Measurements from ENCODE around the gene NEK4.
"Not testable (repeated sequence)": the region's sequence is repeated elsewhere in the genome, so short reads cannot be mapped to it uniquely, and the experiment has no call there.

NEK4 gene

DNA sequence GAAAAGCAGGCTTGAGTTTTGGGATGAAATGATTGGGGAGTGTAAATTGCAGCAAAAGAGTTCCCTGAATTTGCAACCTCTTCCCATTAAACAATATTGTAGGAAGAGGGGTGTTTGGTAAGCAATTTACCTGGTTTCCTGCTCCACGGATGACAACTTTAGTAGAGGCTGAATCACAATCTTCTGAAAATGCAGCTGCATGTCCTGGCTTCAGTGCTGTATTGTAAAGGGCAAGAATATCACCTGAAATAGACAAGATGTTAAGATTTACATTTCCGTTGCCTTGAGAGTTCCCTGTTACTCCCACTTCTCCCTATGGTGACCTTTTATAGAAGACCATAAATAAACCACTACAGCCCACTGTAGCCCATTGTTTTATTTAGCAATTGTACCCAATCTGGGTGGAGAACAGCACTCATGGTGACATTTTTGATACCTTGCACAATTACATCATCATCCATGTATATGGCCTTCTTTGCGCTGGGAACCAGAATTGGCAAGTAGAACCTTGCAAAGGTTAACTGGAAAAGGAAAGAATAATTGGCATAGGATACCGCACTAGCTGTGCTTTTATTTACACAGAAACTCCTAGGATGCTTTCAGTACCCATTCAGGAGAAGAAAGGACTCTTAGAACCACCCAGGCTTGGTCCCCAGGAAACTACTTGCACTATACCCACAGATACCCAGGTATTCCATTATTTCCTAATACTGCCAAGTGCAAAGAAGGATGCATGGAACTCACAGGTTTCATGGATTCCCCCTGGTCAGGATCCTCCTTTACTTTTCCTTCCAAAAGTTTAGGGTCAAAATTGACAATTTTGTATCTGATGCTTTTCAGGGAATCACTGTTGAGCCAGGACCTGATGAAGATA is 74.7 kb downstream of the NEK4 start:
- no peak for DNase-seq

DNA sequence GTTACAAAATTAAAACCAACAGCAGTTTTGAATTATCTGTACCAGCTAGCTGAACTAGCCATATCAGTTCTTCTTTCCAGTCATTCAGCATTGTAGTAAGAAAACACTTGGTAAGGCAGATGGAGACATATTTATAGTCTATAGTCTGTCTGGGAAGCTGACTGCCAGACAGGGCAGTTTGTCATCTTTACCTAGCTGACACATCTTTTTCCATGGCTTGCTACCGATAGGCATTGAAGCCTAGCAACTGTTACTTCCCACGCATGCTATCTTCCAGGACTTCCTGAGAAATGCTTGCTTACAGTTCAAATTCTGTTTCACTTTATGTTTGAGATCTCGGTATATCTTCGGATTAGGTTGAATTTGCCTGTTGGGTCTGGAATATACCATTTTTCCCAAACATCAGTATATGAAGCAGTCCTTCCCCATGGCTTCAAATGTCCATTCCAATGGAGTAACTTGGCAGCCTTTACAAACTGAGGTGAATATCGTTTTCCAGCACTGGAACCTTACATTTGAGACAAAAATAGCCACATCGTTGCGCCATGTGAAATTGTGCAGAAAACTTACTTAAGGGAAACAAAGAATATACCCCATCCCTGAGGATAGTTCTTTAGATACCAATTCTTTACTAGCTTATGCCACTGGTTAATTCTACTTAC is 76.1 kb downstream of the NEK4 start:
- no peak for DNase-seq

DNA sequence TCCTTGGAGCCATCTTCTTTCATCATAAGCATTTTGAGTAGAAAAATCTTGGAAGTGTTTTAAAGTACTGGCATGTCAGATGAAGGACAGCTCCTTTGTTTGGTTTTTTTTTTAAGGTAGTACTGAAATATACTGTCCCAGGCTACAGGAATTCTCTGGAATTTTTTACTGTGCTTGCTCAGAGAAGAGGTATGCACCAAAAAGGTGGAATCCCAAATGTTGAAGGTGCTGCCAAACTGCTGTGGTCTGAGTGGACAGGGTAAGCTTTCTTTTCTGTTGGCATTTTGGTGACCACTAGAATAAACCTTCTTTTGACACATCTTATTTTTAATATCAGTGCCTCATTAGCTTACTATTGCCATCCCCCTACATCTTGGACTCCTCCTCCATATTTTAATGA is 77.7 kb downstream of the NEK4 start:
- DNase-seq = no peak

DNA sequence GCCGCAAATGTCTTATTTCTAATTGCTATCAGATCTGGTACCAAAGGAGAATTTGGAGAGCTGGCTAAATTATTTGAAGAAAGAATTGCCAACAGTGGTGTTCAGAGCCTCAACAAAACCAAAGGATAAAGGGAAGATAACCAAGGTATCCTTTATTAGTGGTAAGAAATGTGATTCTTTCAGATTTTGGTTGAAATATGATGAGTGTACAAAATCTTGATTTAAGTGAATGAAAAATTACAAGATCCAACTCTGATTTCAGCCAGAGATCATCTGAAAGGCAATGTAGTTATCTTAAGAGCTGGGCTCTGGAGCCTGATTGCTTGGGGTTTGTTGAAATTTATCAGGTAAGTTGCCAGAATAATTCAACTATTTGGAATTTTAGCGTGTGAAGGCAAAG is 80.2 kb downstream of the NEK4 start:
- no peak for DNase-seq

DNA sequence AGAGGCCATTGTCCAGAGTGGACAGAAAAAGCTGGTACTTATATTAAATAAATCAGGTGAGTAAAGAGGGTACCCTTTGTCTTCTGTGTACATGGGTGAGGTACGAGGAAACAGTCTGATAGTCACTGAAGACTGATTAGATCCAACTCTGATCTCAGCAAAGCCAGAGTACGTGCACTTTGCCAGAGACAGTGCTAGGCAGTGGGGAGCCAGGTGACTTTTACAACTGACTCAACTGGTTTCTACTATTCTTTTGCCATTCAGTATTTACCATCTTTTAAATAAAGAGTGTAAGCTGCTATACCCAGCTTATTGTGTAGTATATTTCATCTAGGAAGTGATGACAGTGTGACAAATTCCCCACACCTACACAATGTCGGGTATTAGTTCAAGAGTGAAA is 81.6 kb downstream of the NEK4 start:
- no peak for DNase-seq

DNA sequence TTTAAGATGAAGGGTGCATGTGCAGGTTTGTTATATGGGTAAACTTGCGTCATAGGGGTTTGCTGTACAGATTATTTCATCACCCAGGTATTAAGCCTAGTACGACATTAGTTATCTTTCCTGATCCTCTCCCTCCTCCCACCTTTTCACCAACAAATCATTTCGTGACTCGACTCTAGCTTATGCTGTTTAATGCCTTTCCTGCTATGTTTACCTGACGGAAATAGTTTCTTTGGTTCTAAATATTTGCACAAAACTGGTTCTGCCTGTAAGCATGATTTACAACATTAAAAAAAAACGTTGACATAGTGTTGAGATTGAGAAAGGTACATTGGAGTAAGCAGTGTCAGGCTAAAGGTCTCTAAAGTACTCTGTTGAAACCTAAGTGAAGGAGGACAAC is 82.5 kb downstream of the NEK4 start:
- DNase-seq = no peak

DNA sequence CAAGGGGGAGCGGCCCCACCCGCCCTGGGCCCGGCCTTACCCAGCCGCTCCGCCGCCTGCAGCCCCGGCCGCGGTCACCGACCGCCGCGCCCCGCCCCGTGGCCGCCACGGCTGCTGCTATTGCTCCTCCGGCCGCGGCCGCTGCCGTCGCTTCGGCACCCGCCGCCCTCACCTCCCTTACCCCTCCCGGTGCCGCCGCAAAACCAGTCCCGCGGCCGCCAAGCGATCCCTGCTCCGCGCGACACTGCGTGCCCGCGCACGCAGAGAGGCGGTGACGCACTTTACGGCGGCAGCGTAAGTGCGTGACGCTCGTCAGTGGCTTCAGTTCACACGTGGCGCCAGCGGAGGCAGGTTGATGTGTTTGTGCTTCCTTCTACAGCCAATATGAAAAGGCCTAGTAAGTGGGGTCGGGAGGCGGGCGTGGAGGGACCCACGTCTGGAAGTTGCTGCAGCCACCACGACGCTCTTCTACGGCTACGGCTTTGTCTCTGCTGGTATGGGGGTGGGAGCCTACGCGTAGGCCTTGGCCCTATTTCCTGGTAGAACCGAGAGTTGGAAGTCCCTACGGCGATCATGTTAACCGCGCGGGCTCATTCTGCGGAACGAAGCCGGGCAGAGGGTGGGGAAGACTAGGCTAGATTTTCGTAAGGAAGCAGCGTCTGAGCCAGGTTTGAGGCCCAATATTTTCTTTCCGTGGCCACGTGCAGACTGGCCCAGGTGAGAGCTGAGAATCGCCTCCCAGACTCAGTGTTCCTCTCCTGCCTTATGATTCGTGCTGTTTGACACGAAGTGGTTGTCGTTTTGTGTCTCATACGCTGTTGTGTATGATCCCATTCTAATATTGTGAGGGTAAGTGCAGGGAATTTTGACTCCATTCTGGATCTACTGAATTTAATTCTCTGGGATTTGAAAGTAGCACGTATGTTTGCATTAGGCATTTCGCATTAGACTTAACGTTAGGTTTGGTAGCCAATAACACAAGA is 84.7 kb downstream of the NEK4 start, which contains the start of the genes GNL3 and PBRM1:
GNL3 (plus strand) TSS at position 324 of the 983 bp plus-strand sequence; CDS start at position 385, 61 bp downstream.
PBRM1 (minus strand) TSS at position 205 of the 983 bp plus-strand sequence.
- DNase-seq = peak; percentile 96

DNA sequence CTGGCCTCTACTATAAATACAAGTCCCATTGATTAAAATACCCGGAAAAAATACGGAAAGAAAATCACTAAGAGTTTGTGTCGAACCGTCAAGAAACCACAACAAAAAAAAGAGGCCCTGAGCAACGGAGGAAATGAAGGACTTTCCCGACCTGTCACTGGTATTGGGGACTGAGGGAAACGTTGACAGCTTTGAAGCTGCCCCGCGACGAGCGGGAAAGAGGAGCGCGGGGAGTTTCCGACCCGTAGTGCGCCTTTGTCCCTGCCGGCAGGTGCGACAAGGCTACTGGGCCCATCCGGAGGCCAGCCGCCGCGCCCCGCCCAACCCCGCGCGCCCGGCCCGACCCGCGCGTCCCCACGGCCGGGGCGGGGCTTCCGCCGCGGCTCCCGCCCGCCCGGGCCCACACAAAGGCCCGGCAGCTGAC is 85.4 kb downstream of the NEK4 start:
- DNase-seq = peak; percentile 91

DNA sequence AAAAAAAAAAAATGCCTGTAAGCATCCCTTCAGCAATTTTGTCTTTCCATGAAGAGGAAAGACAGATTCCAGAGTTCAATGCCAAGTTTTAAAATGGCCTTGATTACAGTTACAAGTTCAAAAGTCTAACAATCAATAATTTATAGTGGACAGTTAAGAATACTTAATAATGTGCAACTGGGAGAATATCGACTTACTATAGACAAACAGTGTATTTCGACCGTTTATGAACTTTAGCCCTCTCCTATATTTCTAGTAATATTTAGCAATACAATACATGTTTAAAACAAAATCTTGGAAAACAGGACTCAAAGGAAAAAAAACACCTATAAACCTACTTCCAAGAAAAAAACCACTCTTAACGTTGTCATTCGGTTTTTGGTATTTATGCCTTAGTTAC is 86.6 kb downstream of the NEK4 start:
- no peak for DNase-seq

DNA sequence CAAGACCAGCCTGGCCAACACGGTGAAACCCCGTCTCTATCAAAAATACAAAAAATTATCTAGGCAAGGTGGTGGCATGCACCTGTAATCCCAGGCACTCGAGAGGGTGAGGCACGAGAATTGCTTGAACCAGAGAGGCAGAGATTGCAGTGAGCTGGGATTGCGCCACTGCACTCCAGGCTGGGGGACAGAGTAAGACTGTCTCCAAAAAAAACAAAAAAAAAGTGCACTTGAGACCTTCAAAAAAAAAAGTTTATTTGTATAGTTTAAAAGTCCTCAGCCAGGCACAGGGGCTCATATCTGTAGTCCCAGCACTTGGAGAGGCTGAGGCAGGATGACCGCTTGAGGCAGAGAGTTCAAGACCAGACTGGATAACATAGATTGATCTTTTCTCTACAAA is 87.1 kb downstream of the NEK4 start:
- DNase-seq = no peak

DNA sequence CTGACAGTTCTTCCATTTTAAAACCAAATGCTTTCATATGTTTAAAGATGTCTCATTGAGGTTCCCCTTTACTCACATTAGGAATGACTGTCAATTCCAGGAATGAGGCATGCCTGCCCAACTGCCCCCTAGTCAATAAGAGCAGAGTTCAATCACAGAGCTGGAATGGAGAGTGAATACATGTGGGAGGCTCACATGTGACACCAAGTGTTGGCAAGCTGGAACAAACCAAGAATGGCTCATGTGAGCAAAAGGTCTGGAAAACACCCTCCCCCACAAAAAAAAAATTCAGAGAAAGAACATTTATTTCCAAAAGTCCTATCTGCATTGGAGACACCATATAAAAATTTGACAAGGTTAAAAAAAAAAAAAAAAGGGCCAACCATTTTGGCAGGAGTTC is 88.7 kb downstream of the NEK4 start:
- DNase-seq = peak; percentile 84

DNA sequence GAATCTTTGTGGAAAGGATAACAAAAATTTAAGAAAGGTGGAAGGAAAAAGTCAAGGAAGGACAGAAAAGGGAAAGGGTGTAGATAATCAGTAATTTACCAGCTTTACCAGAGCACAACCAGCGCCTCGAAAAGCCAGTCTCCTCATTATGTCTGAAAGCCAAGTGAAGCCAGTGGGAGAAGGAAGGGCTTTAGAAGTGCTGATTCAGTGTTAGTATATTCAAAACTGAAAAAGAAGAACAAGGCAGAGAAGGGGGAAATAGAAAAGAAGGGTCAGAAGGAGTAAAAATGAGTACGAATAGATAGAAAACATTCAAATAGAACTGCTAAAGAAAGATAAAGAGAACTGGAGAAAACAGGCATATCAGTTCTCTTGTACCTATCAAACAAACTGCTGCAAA is 89.1 kb downstream of the NEK4 start:
- DNase-seq = no peak

DNA sequence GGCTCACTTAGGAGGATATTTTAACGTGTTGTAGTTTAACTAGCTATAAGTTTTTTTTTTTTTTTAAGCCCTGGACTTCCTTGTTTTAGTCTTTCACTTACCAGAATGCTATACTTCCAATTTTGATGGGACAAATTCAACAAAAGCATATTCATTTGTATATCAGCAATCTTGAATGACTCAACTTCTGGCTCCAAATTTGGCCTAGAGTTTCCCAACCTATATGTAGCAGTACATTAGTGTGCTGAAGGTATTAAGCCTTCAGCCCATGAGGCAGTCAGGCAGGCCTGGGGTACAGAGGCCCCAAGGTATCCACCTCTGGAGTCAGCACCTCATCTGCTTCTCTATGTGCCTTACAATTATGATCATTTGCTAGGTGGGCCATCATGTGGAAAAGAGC is 90.9 kb downstream of the NEK4 start:
- peak; percentile 19 for DNase-seq

DNA sequence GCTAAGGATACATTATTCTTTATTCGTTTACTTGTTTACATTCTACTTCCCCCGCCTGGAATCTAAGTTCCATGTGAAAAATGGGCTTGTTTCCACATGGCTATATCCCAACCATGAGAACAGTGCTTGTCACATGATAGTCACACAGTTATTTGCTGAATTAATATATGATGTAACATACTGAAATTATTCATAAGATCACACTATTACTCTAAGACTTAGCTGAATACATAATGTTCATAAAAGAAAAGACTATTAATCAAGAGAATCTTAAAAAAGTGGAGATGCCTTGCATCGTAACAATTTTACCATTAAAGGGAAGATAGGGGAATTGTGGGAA is 91.6 kb downstream of the NEK4 start:
- DNase-seq = no peak

DNA sequence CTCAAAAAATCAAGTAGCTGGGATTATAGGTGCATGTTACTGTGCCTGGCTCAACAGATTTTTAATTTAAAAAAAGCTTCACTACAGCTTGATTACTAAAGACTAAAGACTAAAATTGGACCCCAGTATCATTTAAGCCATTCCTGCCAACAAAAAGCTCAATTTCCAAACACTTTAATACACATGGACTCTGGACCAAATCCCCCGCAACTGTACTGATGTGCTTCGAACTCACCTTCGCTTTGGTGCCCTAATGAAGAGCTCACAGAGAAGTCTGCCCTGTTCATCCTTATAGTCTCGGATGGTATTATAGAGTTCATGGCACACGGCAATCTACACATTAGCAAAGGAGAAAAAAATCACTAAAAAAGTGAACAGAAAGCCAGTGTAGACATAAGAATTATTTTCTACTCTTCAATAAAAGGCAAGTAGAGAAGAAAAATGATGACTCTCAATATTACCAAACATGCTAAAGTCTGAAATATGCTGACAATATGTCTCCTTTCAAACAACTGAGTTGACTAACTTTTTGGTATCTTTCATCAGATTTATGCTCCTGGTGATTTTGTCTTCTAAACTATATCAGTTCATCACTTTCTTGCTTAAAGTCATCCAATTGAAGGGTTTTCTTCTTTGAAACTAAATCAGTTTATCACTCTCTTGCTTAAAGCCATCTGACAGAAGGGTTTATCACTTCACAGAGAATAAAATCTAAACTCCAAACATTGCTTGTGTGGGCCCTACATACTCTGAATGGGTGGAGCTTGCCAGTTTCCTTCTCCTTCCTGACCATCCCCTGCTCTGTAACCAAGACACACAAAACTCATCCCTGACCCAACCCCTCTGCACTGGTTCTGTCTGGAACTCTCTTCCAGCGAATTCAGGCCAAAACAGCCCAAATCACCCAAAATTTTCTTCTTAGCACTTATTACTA is 92.2 kb downstream of the NEK4 start:
- no peak for DNase-seq

DNA sequence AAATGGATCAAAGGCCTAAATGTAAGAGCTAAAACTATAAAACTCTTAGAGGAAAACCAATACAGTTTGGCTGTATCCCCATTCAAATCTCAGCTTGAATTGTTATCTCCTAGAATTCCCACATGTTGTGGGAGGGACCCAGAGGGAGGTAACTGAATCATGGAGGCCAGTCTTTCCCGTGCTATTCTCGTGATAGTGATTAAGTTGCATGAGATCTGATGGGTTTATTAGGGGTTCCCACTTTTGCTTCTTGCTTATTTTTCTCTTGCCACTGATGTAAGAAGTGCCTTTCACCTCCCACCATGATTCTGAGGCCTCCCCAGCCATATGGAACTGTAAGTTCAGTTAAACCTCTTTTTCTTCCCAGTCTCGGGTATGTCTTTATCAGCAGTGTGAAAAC is 94.5 kb downstream of the NEK4 start:
- not testable (repeated sequence) for DNase-seq

DNA sequence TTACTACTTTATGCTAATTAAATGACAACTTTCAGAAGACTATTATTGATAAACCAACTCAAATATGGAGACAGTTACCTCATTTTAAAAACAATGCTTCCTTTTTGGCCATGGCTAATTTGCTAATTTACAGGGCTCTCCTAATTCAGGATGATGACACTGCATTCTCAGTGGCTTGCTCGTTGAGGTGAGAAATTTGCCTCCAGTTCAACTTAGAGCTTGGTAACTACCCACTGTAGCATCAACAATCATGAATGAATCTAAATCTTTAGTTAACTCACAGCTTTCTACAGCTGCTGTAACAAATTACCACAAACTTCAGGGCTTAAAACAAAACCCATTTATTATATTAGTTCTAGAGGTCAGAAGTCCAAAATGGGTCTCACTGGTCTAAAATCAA is 99.1 kb downstream of the NEK4 start:
- DNase-seq = peak; percentile 56

DNA sequence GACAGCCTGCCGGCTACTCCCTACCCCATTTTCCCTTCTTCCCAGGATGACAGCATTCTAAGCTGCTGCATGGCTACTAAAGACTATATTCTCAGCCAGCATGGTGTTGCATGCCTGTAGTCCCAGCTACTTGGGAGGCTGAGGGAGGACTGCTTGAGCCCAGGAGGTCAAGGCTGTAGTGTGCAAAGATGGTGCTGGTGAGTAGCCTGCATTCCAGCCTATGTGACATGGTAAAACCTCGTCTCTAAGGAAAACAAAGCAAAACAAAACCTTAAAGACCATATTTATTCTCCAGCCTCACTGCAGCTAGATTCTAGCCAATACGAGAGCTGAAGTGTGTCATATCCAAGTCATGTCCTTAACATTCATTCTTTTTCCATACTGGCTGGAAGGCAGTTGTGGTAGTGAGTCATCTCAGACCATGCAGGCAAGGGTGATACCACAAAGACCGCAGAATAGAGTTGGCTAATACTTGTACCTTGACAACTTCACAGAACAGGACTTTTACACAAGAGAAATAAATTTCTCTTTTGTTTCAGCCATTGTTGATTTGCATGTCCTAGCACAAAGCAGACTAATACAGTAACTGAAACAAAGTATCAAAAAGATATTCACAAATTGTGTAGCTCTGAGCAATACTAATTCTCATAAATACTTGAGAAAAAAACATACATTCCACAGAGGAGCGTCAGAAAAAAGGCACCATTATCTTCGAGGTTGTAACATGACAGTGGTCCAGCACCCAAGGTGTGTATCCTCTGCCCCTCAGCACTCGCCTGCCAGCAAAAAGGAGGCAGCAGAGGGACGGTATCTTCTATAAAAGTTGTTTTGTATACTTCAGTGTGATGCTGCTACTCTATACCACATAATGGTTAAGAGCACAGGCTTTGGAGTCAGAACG is 99.9 kb downstream of the NEK4 start:
- DNase-seq = peak; percentile 95

DNA sequence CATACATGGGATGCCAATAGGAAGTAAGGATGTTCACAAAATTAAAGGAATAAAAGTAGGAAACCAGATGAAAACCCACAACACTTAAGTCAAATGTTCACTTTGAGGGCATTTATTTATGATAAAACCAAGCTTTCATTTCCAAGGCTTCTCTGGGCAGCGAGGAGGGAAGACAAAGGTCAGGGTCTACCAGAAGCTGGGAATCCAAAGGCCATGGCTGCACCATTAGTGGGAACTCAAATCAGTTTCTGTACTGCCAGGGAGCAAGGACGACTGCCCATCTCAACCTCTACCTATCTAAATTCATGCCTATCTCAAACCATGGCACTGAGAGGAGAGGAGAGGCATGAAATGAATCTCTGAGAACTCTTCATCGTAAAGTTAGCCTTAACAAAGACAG is 107.6 kb downstream of the NEK4 start:
- DNase-seq = peak; percentile 15

DNA sequence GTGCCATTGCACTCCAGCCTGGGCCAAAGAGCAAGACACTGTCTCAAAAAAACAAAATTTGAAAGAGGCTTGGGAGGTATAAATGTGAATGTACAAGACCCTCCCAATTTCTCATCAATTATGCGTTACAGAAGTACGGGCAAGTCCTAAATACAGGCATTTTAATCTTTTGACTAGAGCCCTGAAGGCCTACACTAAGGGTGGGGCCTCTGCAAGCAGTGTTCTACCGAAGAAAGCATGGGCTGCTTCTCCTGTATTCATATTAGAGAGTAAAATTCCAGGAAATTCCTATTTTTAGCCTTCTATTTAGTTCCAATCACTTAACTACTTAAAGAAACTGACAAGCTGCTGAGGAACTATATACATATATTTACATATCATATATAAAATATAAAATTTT is 110.7 kb downstream of the NEK4 start:
- DNase-seq = no peak

Data from activated CD4-positive, alpha-beta T cell treated with anti-CD3 and anti-CD28 coated beads, Interleukin-10, Interleukin-2, amounts not matched to agents 100 ng/mL and 50 ng/mL, durations not matched to agents 16 hours and 8 hours (primary cell).